Measurements from ENCODE around the gene RSRC1.

DNA sequence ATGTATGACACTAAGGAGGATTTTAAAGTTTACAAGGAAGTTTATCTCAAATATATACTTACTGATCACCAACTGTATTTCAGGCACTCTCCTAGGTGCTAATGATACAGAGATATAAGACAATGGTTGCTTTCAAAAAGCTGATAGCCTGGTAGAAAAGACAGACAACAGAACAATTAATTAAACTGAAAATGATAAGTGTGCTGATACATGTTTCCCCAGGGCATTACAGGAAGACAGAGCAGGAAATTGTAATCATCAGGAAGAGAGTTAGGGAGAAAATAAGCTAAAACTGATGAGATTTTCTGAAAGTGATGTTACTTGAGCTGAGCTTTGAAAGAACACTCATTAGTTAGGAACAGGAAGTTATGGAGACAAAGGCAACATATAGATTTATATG lies 229.7 kb downstream of the RSRC1 start:
- TF ChIP-seq, protein P1, sequence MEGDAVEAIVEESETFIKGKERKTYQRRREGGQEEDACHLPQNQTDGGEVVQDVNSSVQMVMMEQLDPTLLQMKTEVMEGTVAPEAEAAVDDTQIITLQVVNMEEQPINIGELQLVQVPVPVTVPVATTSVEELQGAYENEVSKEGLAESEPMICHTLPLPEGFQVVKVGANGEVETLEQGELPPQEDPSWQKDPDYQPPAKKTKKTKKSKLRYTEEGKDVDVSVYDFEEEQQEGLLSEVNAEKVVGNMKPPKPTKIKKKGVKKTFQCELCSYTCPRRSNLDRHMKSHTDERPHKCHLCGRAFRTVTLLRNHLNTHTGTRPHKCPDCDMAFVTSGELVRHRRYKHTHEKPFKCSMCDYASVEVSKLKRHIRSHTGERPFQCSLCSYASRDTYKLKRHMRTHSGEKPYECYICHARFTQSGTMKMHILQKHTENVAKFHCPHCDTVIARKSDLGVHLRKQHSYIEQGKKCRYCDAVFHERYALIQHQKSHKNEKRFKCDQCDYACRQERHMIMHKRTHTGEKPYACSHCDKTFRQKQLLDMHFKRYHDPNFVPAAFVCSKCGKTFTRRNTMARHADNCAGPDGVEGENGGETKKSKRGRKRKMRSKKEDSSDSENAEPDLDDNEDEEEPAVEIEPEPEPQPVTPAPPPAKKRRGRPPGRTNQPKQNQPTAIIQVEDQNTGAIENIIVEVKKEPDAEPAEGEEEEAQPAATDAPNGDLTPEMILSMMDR (IDR thresholded peaks at IDR 0.05), result no peak
- TF ChIP-seq POLR2A (IDR thresholded peaks at IDR 0.05), result no peak
